Nephron (organoid): Measurements from ENCODE around the gene ZMYM1.

Experiments
- H3K27ac Mint-ChIP-seq, 3 experiments: 2 replicates each; pipeline ENCODE4 v1.8.0; 2020; ENCODE audit warnings: mixed read lengths in 3 of 3, mild to moderate bottlenecking in 2 of 3, moderate library complexity in 1 of 3
- H3K27me3 Mint-ChIP-seq: 2 replicates; pipeline ENCODE4 v1.8.0; 2021; ENCODE audit warnings: low read depth, mild to moderate bottlenecking, moderate library complexity, mixed read lengths
- H3K36me3 Mint-ChIP-seq: 2 replicates; pipeline ENCODE4 v1.8.0; 2020; ENCODE audit warnings: low read depth, mixed read lengths
- H3K4me1 Mint-ChIP-seq: 2 replicates; pipeline ENCODE4 v1.8.0; 2020; ENCODE audit warnings: mixed read lengths
- H3K4me3 Mint-ChIP-seq, 3 experiments: 2 replicates each; pipeline ENCODE4 v1.8.0; 2020; ENCODE audit warnings: mild to moderate bottlenecking in 3 of 3, mixed read lengths in 3 of 3, moderate library complexity in 2 of 3
- H3K9me3 Mint-ChIP-seq: 2 replicates; pipeline ENCODE4 v1.8.0; 2020; ENCODE audit warnings: mixed read lengths
- TF ChIP-seq, protein P1 (sequence below), 3 experiments: fragments of 200-600 bp; sonication (generic); IDR thresholded peaks; one replicate each; pipeline ENCODE4 v1.5.0; 2021; ENCODE audit warnings: antibody characterized with exemption in 3 of 3; ENCODE audit not compliant: unreplicated experiment in 3 of 3

The ZMYM1 gene

DNA sequence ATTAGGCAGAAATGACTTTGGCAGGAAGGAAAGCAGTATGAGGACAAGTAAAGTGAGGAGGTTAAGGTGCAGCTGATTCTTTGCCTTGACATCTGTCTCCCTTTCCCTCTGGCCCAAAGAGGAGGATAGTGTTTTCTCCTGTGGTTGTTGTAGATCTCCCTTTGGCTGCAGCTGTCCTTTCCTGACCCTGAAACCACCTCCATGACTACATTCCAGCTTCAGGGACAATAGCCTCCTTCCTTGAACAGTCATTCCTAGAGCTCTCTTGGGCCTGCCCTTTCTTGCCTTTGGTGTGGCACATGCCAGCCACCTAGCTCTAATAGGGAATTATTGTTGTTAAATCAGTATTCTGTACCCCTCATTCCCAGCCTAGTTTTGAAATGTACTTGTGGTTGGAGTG, 6.2 kb downstream of the ZMYM1 start:
- no peaks in the 10 kb centered on the region for H3K27me3 Mint-ChIP-seq
- TF ChIP-seq, protein P1, sequence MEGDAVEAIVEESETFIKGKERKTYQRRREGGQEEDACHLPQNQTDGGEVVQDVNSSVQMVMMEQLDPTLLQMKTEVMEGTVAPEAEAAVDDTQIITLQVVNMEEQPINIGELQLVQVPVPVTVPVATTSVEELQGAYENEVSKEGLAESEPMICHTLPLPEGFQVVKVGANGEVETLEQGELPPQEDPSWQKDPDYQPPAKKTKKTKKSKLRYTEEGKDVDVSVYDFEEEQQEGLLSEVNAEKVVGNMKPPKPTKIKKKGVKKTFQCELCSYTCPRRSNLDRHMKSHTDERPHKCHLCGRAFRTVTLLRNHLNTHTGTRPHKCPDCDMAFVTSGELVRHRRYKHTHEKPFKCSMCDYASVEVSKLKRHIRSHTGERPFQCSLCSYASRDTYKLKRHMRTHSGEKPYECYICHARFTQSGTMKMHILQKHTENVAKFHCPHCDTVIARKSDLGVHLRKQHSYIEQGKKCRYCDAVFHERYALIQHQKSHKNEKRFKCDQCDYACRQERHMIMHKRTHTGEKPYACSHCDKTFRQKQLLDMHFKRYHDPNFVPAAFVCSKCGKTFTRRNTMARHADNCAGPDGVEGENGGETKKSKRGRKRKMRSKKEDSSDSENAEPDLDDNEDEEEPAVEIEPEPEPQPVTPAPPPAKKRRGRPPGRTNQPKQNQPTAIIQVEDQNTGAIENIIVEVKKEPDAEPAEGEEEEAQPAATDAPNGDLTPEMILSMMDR (IDR thresholded peaks at IDR 0.05; ENCODE audit: unreplicated experiment in 3 of 3), result no peak
- H3K36me3 Mint-ChIP-seq, result peaks cover 32% of the 10 kb centered on the region
- H3K4me1 Mint-ChIP-seq, result peaks cover 14% of the 10 kb centered on the region
- H3K4me3 Mint-ChIP-seq, result no peak overlapping the region
- H3K9me3 Mint-ChIP-seq, result peaks cover 5% of the 10 kb centered on the region
- H3K27ac Mint-ChIP-seq, result peak overlapping the region in 2 of 3 experiments; percentile 3 to 30

DNA sequence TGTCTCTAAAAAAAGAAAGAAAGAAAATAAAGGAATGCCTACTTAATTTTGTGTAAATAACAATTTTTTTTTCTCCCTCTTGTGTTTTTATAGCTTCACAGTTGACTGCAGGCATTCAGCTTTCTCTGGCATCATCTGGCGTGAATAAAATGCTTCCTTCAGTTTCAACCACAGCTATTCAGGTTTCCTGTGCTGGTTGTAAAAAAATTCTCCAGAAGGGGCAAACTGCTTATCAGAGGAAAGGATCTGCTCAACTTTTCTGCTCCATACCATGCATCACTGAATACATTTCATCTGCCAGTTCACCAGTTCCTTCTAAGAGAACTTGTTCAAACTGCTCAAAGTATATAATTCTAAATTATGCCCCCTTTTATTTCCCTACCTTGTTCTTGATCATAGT, 18.0 kb downstream of the ZMYM1 start:
- H3K9me3 Mint-ChIP-seq, result no peaks in the 10 kb centered on the region
- H3K27ac Mint-ChIP-seq, result no peak overlapping the region
- H3K36me3 Mint-ChIP-seq, result peaks cover 57% of the 10 kb centered on the region
- H3K4me1 Mint-ChIP-seq, result no peaks in the 10 kb centered on the region
- no peak overlapping the region for H3K4me3 Mint-ChIP-seq
- H3K27me3 Mint-ChIP-seq, result no peaks in the 10 kb centered on the region
- TF ChIP-seq, protein P1 (IDR thresholded peaks at IDR 0.05; ENCODE audit: unreplicated experiment in 3 of 3), result no peak

- Mint-ChIP-seq H3K36me3 (peaks cover 45% of the 10 kb centered on the region), H3K4me1 (no peaks in the 10 kb centered on the region), H3K27ac (no peak overlapping the region), H3K27me3 (no peaks in the 10 kb centered on the region), H3K9me3 (no peaks in the 10 kb centered on the region), H3K4me3 (no peak overlapping the region)
- TF ChIP-seq, protein P1 (IDR thresholded peaks at IDR 0.05; ENCODE audit: unreplicated experiment in 3 of 3), result no peak
These were observed 31.9 kb downstream of the ZMYM1 start for GRCh38 chr1:35111106-35111505.

DNA sequence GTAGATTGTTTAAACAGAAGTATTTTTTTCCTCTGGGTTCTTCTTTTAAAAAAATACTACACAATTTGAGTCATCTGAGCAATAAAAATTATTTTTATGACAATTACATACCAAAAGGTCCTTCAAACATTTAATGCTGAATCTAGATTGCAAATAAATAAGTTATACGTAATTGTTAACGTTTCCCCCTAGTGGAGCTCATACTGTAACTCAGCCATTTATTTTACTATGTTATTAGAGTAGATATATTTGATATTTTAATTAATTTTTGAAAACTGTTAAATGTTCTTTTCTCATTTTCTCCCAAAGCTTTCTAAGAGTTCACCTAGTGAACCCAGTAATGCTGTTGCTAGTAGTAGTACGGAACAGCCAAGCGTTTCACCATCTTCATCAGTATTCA, 33.5 kb downstream of the ZMYM1 start:
- H3K9me3 Mint-ChIP-seq, result no peaks in the 10 kb centered on the region
- H3K27ac Mint-ChIP-seq, result no peak overlapping the region
- TF ChIP-seq, protein P1 (IDR thresholded peaks at IDR 0.05; ENCODE audit: unreplicated experiment in 3 of 3), result peak in 2 of 3 experiments; percentile 27 to 34
- peaks cover 45% of the 10 kb centered on the region for H3K36me3 Mint-ChIP-seq
- H3K27me3 Mint-ChIP-seq, result no peaks in the 10 kb centered on the region
- H3K4me1 Mint-ChIP-seq, result no peaks in the 10 kb centered on the region
- H3K4me3 Mint-ChIP-seq, result no peak overlapping the region

GRCh38 chr1:35115459-35116383, 36.5 kb downstream of the ZMYM1 start:
- Mint-ChIP-seq H3K9me3 (no peaks in the 10 kb centered on the region), H3K36me3 (peaks cover 43% of the 10 kb centered on the region), H3K27me3 (no peaks in the 10 kb centered on the region), H3K4me3 (no peak overlapping the region), H3K27ac (no peak overlapping the region), H3K4me1 (no peaks in the 10 kb centered on the region)
- TF ChIP-seq, protein P1 (IDR thresholded peaks at IDR 0.05; ENCODE audit: unreplicated experiment in 3 of 3), result no peak
